Adipose tissue (tissue), 3 donors: ENCODE results near the gene ASIC1. TPM values are rescaled to one million over a fixed set of nuclear protein-coding genes. Genes with fewer than 3 reads are reported as not detected.

ENCODE experiments used
- H3K27ac ChIP-seq: one replicate; pipeline ENCODE4 v1.5.1; 2013; ENCODE audit warnings: low read depth, low read length
- WGBS, 3 donors: extraction: QIAGEN DNeasy Blood & Tissue Kit; methylation state at CpG; one replicate each; pipeline ENCODE4 v1.1.7; 2013; 5-methylcytosine and 5-hydroxymethylcytosine counted together
- polyA plus RNA-seq, 3 donors: library from polyadenylated mRNA; stranded (reverse); fragments of 200-250 nt; gene quantifications; one replicate each; pipeline ENCODE4 v1.2.3, GENCODE V29; 2013
- donor health status: healthy with polysubstance abuse.
- donor health status: Bipolar disorder and iron deficiency.
- donor health status: healthy.

ASIC1 gene
- polyA plus RNA-seq, 3 donors, result 0.38 to 5.4 (median 0.65) TPM

GRCh38 chr12:50056639-50056976, 788 bp upstream of the ASIC1 start:
- H3K27ac ChIP-seq, result no peak overlapping the region
- WGBS, 3 donors, result 15 to 31% (median 30%) methylated on average over 3 of the region's 3 CpGs

- no peak overlapping the region for H3K27ac ChIP-seq
- 19 to 48% (median 19%) methylated on average over 12 to 30 of the region's 30 CpGs for WGBS, 3 donors
These were observed 687 bp downstream of the ASIC1 start for GRCh38 chr12:50057896-50058670.

- 90 to 92% (median 91%) methylated on average over 15 of the region's 15 CpGs for WGBS, 3 donors
- no peak overlapping the region for H3K27ac ChIP-seq
These were observed 1.4 kb downstream of the ASIC1 start for GRCh38 chr12:50058743-50059312.

GRCh38 chr12:50059440-50060119, 2.2 kb downstream of the ASIC1 start:
- H3K27ac ChIP-seq, result no peak overlapping the region
- 55 to 79% (median 64%) methylated on average over 12 of the region's 12 CpGs for WGBS, 3 donors

- WGBS, 3 donors, result 66 to 69% (median 67%) methylated on average over 4 of the region's 4 CpGs
These were observed 2.7 kb downstream of the ASIC1 start for GRCh38 chr12:50060120-50060468.

GRCh38 chr12:50061171-50061570, 3.8 kb downstream of the ASIC1 start:
- H3K27ac ChIP-seq, result no peak overlapping the region
- WGBS, 3 donors, result 79 to 92% (median 81%) methylated on average over 2 of the region's 2 CpGs

More at GRCh38 chr12:50060120-50060468, 2.7 kb downstream of the ASIC1 start:
- no peak overlapping the region for H3K27ac ChIP-seq

GRCh38 chr12:50061946-50062686, 4.7 kb downstream of the ASIC1 start:
- 49 to 69% (median 57%) methylated on average over 6 of the region's 6 CpGs for WGBS, 3 donors
- H3K27ac ChIP-seq, result no peak overlapping the region

GRCh38 chr12:50062728-50063460, 5.5 kb downstream of the ASIC1 start:
- H3K27ac ChIP-seq, result no peak overlapping the region
- WGBS, 3 donors, result 86 to 90% (median 87%) methylated on average over 4 to 5 of the region's 5 CpGs

GRCh38 chr12:50065726-50066310, 8.4 kb downstream of the ASIC1 start:
- WGBS, 3 donors, result 78 to 80% (median 80%) methylated on average over 3 of the region's 3 CpGs
- H3K27ac ChIP-seq, result no peak overlapping the region

GRCh38 chr12:50066402-50066801, 9.0 kb downstream of the ASIC1 start:
- 58 to 63% (median 58%) methylated on average over 5 of the region's 5 CpGs for WGBS, 3 donors
- no peak overlapping the region for H3K27ac ChIP-seq

GRCh38 chr12:50069069-50069468, 11.7 kb downstream of the ASIC1 start:
- WGBS, 3 donors, result 91 to 98% (median 91%) methylated on average over 5 of the region's 5 CpGs
- H3K27ac ChIP-seq, result no peak overlapping the region

- no peak overlapping the region for H3K27ac ChIP-seq
- WGBS, 3 donors, result 94 to 98% (median 95%) methylated on average over 3 of the region's 3 CpGs
These were observed 12.1 kb downstream of the ASIC1 start for GRCh38 chr12:50069539-50069938.

- no peak overlapping the region for H3K27ac ChIP-seq
- 27 to 40% (median 31%) methylated on average over 9 of the region's 9 CpGs for WGBS, 3 donors
These were observed 13.1 kb downstream of the ASIC1 start for GRCh38 chr12:50070314-50071060.

- H3K27ac ChIP-seq, result no peak overlapping the region
- 65 to 76% (median 67%) methylated on average over 10 of the region's 10 CpGs for whole genome bisulfite sequencing, 3 donors
These were observed 15.0 kb downstream of the ASIC1 start for GRCh38 chr12:50072198-50072907.

GRCh38 chr12:50073206-50073605, 15.8 kb downstream of the ASIC1 start:
- WGBS, 3 donors, result 65 to 91% (median 82%) methylated on average over 6 to 7 of the region's 7 CpGs
- no peak overlapping the region for H3K27ac ChIP-seq

GRCh38 chr12:50073712-50074111, 16.3 kb downstream of the ASIC1 start:
- WGBS, 3 donors, result 79 to 83% (median 80%) methylated on average over 10 of the region's 10 CpGs
- H3K27ac ChIP-seq, result no peak overlapping the region
